Loucy (cell line): Measurements from ENCODE around the gene MED13L.
A peak's percentile ranks its signal among the peaks of the same experiment; 100 is the strongest.

Experiments used
- H2AFZ ChIP-seq: fragments of 200-600 bp; sonication (generic); 2 replicates; pipeline ENCODE4 v1.6.0; 2016; ENCODE audit warnings: antibody characterized with exemption, mild to moderate bottlenecking, low read length, moderate library complexity
- H3F3A ChIP-seq: fragments of 200-600 bp; 2 replicates; pipeline ENCODE4 v1.6.0; 2016; ENCODE audit warnings: antibody characterized with exemption, low read depth, mild to moderate bottlenecking
- H3K27me3 ChIP-seq: fragments of 200-600 bp; sonication (generic); 2 replicates; pipeline ENCODE4 v1.6.1; 2014; ENCODE audit warnings: low read length, mild to moderate bottlenecking; ENCODE audit not compliant: insufficient read depth, poor library complexity, severe bottlenecking
- H3K36me3 ChIP-seq: fragments of 200-600 bp; sonication (generic); 2 replicates; pipeline ENCODE4 v1.6.1; 2016; ENCODE audit warnings: low read length; ENCODE audit not compliant: insufficient read depth
- H3K4me1 ChIP-seq: fragments of 200-600 bp; sonication (generic); 2 replicates; pipeline ENCODE4 v1.5.1; 2014; ENCODE audit warnings: low read length, mild to moderate bottlenecking; ENCODE audit not compliant: insufficient read depth, poor library complexity, severe bottlenecking
- H3K4me2 ChIP-seq: fragments of 200-600 bp; sonication (generic); 2 replicates; pipeline ENCODE4 v1.6.0; 2014; ENCODE audit warnings: antibody characterized with exemption, low read length, low read depth, mild to moderate bottlenecking; ENCODE audit not compliant: poor library complexity, severe bottlenecking
- H3K4me3 ChIP-seq: fragments of 200-600 bp; sonication (generic); 2 replicates; pipeline ENCODE4 v1.5.1; 2014; ENCODE audit warnings: low read length, mild to moderate bottlenecking, mixed read lengths; ENCODE audit not compliant: poor library complexity, severe bottlenecking
- H3K79me2 ChIP-seq: fragments of 200-600 bp; sonication (generic); 2 replicates; pipeline ENCODE4 v1.6.1; 2014; ENCODE audit warnings: low read length; ENCODE audit not compliant: insufficient read depth
- H3K9ac ChIP-seq: fragments of 200-600 bp; sonication (generic); 2 replicates; pipeline ENCODE4 v1.6.0; 2014; ENCODE audit warnings: mild to moderate bottlenecking, low read depth, low read length, moderate library complexity; ENCODE audit not compliant: poor library complexity, severe bottlenecking
- H3K9me2 ChIP-seq: fragments of 200-600 bp; sonication (generic); replicated peaks from 2 replicates; pipeline ENCODE4 v1.6.1; 2016; ENCODE audit warnings: low read depth, low read length, mixed read lengths
- H3K9me3 ChIP-seq: fragments of 200-600 bp; sonication (generic); 2 replicates; pipeline ENCODE4 v1.6.1; 2014; ENCODE audit warnings: mild to moderate bottlenecking, antibody characterized with exemption, low read length, low read depth; ENCODE audit not compliant: insufficient read depth
- H4K20me1 ChIP-seq: fragments of 200-600 bp; sonication (generic); 2 replicates; pipeline ENCODE4 v1.6.0; 2014; ENCODE audit warnings: antibody characterized with exemption, low read length, mild to moderate bottlenecking; ENCODE audit not compliant: insufficient read depth, poor library complexity, severe bottlenecking
- EZH2phosphoT487 ChIP-seq: fragments of 200-600 bp; IDR thresholded peaks from 2 replicates; pipeline ENCODE4 v1.6.1; 2018; ENCODE audit warnings: antibody characterized with exemption, mild to moderate bottlenecking, moderate library complexity, borderline replicate concordance
- TF ChIP-seq, protein P1 (sequence below): fragments of 200-600 bp; sonication (generic); conservative IDR thresholded peaks from 2 replicates; pipeline ENCODE4 v1.5.1; 2014; ENCODE audit warnings: mild to moderate bottlenecking, antibody characterized with exemption, low read length

The MED13L gene

DNA sequence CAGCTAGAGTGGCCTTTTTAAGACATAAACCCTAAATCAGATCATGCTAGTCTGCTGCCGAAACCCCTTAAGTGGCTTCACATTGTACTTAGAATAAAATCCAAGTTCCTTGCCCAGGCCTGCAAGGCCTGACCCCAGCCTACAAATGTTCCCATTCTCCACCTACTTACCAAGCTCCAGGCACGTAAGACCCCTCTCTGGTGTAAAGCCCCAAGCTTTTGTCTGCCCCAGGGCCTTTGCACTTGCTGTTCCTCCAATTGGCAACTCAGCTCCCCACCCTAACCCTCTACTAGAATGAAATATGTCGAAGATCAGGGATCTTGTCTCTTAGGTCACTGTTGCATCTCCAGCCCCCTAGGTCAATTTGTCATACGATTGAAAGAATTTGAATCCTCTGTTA lies 27.1 kb upstream of the MED13L start:
- H3K4me2 ChIP-seq, result no peak overlapping the region
- no peaks in the 10 kb centered on the region for H3K9me2 ChIP-seq
- no peak overlapping the region for H3K4me3 ChIP-seq
- no peak overlapping the region for H3K9ac ChIP-seq
- no peaks in the 10 kb centered on the region for H3K36me3 ChIP-seq
- H3F3A ChIP-seq, result no peaks in the 10 kb centered on the region
- H2AFZ ChIP-seq, result no peak overlapping the region
- H3K9me3 ChIP-seq, result peaks cover 4% of the 10 kb centered on the region; the same call in 1 of the 2 replicates
- no peak for TF ChIP-seq EZH2phosphoT487
- TF ChIP-seq, protein P1, sequence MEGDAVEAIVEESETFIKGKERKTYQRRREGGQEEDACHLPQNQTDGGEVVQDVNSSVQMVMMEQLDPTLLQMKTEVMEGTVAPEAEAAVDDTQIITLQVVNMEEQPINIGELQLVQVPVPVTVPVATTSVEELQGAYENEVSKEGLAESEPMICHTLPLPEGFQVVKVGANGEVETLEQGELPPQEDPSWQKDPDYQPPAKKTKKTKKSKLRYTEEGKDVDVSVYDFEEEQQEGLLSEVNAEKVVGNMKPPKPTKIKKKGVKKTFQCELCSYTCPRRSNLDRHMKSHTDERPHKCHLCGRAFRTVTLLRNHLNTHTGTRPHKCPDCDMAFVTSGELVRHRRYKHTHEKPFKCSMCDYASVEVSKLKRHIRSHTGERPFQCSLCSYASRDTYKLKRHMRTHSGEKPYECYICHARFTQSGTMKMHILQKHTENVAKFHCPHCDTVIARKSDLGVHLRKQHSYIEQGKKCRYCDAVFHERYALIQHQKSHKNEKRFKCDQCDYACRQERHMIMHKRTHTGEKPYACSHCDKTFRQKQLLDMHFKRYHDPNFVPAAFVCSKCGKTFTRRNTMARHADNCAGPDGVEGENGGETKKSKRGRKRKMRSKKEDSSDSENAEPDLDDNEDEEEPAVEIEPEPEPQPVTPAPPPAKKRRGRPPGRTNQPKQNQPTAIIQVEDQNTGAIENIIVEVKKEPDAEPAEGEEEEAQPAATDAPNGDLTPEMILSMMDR, result no peak
- H3K27me3 ChIP-seq, result no peaks in the 10 kb centered on the region
- no peaks in the 10 kb centered on the region for H3K4me1 ChIP-seq
- H4K20me1 ChIP-seq, result no peaks in the 10 kb centered on the region
- H3K79me2 ChIP-seq, result no peaks in the 10 kb centered on the region

GRCh38 chr12:116303929-116304328 lies 26.4 kb upstream of the MED13L start:
- Histone ChIP-seq H3K79me2 (no peaks in the 10 kb centered on the region), H3K9ac (no peak overlapping the region), H3K4me2 (no peak overlapping the region), H4K20me1 (no peaks in the 10 kb centered on the region), H3K9me3 (no peaks in the 10 kb centered on the region), H3K9me2 (no peaks in the 10 kb centered on the region), H3K27me3 (no peaks in the 10 kb centered on the region), H3F3A (no peaks in the 10 kb centered on the region), H3K4me3 (no peak overlapping the region), H3K36me3 (no peaks in the 10 kb centered on the region), H2AFZ (0 out of 2 replicates have a peak overlapping the region, but pooled peaks have one; percentile 56), H3K4me1 (no peaks in the 10 kb centered on the region)
- TF ChIP-seq, protein P1, result no peak
- no peak for TF ChIP-seq EZH2phosphoT487

- Histone ChIP-seq H4K20me1 (no peaks in the 10 kb centered on the region), H3K4me3 (no peak overlapping the region), H3K27me3 (no peaks in the 10 kb centered on the region), H3K9me2 (no peaks in the 10 kb centered on the region), H3K4me2 (no peak overlapping the region), H2AFZ (no peak overlapping the region), H3F3A (no peaks in the 10 kb centered on the region), H3K9ac (no peak overlapping the region), H3K79me2 (no peaks in the 10 kb centered on the region), H3K4me1 (no peaks in the 10 kb centered on the region), H3K36me3 (no peaks in the 10 kb centered on the region), H3K9me3 (no peaks in the 10 kb centered on the region)
- TF ChIP-seq, protein P1, result no peak
- TF ChIP-seq EZH2phosphoT487, result no peak
Observed at GRCh38 chr12:116303066-116303465, 25.6 kb upstream of the MED13L start.
